ENCODE results near the gene ZYX. TPM values are rescaled to one million over a fixed set of nuclear protein-coding genes. Genes with fewer than 3 reads are reported as not detected.

ZYX gene
- total and polyA plus RNA-seq, 9 of the 15 experiments (the other 6 are each of a cell fraction or from before 2014, with no cell fraction given) = 1.8 to 130 (median 15.7) TPM

DNA sequence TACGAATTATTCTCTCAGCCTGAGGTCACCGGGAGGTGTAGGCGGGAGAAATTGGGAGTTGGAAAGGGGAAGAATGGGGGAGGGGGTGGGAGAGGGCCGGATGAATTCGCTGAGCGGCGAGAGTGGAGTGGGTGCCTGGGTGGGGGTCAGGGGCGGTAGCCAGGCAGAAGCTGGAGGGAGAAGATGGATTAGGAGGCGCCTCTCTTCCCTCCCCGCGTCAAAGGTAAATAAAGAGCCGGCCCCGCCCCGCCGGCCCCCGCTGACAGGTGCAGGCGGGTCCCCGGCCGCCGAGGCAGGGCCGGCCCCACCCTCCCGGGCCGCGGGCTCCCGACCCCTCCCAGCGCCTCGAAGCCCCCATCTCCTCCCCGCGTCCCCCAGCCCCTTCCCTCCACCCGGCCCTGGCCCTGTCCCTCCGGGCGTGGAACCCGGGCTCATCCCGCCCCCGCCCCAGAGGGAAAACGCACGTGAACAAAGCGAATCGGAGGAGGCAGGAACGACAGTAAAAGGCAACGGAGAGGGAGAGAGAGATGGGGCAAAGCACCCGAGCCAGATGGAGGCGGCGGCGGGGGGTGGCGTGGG, 19.5 kb upstream of the ZYX start:
- ChIA-PET CTCF (ENCODE audit: low intra/inter-chr PET ratio) (no interaction called here), POLR2A (no interaction called here)
- peaks cover 3% of the 10 kb centered on the region for H3K9me1 ChIP-seq (ENCODE audit: control insufficient read depth, insufficient read depth, low read length)
- H3K4me1 ChIP-seq (replicated peaks in 1 of 2; ENCODE audit: control insufficient read depth in 2 of 2, insufficient read depth in 2 of 2, low read length in 2 of 2) = peaks cover 0 to 17% of the 10 kb centered on the region in 2 experiments; a peak in 2 of 5 replicates
- intact Hi-C loops (cut with micrococcal nuclease) = no loop called here
- peaks cover 75 to 79% of the 10 kb centered on the region in 2 experiments for H3K27me3 ChIP-seq (ENCODE audit: control insufficient read depth in 2 of 2, insufficient read depth in 2 of 2, low read length in 2 of 2)
- no peak overlapping the region for H3K9ac ChIP-seq (ENCODE audit: insufficient read depth in 1 of 2, low read depth in 2 of 2, low read length in 2 of 2)
- H3K4me3 ChIP-seq = no peak overlapping the region
- ATAC-seq (no peak), DNase-seq (ENCODE audit: extremely low read depth in 1 of 4, low spot score in 3 of 4) (peak in 1 of 4 experiments; percentile 50), FAIRE-seq (no peak)
- TF ChIP-seq KDM1A (IDR thresholded peaks at IDR 0.05) = peak in 1 of 2 experiments; percentile 36; a peak in 1 of 4 replicates
- TF ChIP-seq CEBPB (tag; IDR thresholded peaks at IDR 0.05) = no peak
- no peak for TF ChIP-seq SRSF3 (IDR thresholded peaks at IDR 0.05; ENCODE audit: insufficient read depth, low read length)
- no peak overlapping the region for H3K4me2 ChIP-seq (ENCODE audit: insufficient read depth, low read length)
- no peaks in the 10 kb centered on the region for H3K9me3 ChIP-seq (replicated peaks; ENCODE audit: control insufficient read depth, insufficient read depth, low read depth, low read length)
- no peak overlapping the region for H2AFZ ChIP-seq (ENCODE audit: low read depth, low read length)
- no peak overlapping the region for H3K27ac ChIP-seq (ENCODE audit: extremely low read depth, low read depth, low read length)
- no peaks in the 10 kb centered on the region for H3K36me3 ChIP-seq (ENCODE audit: control insufficient read depth, insufficient read depth, low read length)
- no peaks in the 10 kb centered on the region for H3K79me2 ChIP-seq (ENCODE audit: control insufficient read depth, insufficient read depth, low read length)
- H4K20me1 ChIP-seq (replicated peaks; ENCODE audit: control insufficient read depth, insufficient read depth, low read length) = peaks cover 9% of the 10 kb centered on the region; the same call in 1 of the 2 replicates
- no TSS peak for BruUV-seq (replicated peaks)
- 6% methylated on average over 19 of the region's 46 CpGs for WGBS (ENCODE audit: insufficient coverage, low coverage, missing lambda C conversion rate)
- in situ Hi-C loops (cut with MboI) = no loop called here

DNA sequence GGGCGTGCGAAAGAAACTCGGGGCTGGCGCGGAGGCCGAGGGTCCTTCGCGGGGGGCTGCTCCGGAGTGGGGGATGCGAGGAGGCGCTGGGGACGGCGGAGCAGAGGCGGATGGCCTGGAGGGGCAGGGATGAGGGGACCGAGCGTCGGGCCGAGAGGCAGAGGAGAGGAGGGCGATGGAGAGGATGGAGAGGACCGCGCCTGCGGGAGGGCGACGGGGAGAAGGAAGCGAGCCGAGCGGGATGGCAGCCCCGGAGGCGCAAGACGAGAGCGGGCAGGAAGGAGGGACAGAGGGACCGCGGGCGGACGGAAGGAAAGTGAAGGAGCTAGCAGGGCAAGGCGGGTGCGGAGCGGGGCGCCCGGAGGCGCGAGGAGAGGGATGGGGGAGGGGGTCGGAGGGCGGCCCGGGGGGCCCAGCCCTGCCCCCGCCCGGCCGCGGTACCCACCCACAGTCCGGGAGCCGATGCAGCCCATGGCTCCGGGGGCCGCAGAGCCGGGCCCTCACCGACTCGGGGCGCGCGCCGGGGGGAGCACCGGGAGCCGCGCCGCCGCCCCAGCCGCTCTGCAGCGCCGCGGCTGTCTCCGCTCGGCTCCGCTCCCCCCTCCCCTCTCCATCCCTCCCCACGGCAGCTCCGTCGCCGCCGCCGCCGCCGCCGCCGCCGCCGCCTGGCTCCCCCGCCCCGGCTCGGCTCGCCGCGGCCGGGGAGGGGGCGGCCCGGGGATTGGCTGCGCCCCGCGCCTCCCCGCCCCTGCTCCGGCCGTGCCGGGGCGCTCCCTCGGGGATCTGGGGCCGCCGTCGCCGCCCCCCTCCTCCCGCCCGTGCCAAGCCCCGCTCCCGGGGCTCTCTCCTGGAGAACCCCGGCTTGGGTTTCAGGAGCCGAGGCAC, 18.8 kb upstream of the ZYX start, which contains the start of gene FAM131B:
Gene FAM131B (minus strand): TSS at position 583 of the 885 bp plus-strand sequence. CDS start 110 bp downstream, at position 473.
- TF ChIP-seq SRF (CRISPR knock-in tag; IDR thresholded peaks at IDR 0.05) = no peak
- TF ChIP-seq ZNF263 (CRISPR knock-in tag; IDR thresholded peaks at IDR 0.05; ENCODE audit: borderline replicate concordance) = peak; percentile 47
- no peak for TF ChIP-seq NONO (IDR thresholded peaks at IDR 0.05; ENCODE audit: low read depth in 2 of 2, low read length in 1 of 2)
- TF ChIP-seq EZH2 (IDR thresholded peaks at IDR 0.05; ENCODE audit: borderline replicate concordance, low read depth, low read length) = peak; percentile 81; the same call in 1 of the 2 replicates
- TF ChIP-seq, protein P1, sequence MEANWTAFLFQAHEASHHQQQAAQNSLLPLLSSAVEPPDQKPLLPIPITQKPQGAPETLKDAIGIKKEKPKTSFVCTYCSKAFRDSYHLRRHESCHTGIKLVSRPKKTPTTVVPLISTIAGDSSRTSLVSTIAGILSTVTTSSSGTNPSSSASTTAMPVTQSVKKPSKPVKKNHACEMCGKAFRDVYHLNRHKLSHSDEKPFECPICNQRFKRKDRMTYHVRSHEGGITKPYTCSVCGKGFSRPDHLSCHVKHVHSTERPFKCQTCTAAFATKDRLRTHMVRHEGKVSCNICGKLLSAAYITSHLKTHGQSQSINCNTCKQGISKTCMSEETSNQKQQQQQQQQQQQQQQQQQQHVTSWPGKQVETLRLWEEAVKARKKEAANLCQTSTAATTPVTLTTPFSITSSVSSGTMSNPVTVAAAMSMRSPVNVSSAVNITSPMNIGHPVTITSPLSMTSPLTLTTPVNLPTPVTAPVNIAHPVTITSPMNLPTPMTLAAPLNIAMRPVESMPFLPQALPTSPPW (CRISPR knock-in tag; IDR thresholded peaks at IDR 0.05) = 0 out of 2 replicates have a peak, but pooled peaks have one; percentile 22
- no peak for TF ChIP-seq ZNF347 (CRISPR knock-in tag; IDR thresholded peaks at IDR 0.05; ENCODE audit: low read depth)
- H3K9ac ChIP-seq (ENCODE audit: insufficient read depth in 1 of 2, low read depth in 2 of 2, low read length in 2 of 2) = no peak within 1 kb of the TSS
- no TSS peak for BruUV-seq (replicated peaks)
- H3K36me3 ChIP-seq (ENCODE audit: control insufficient read depth, insufficient read depth, low read length) = no peaks in the 10 kb centered on the region
- peaks cover 0 to 17% of the 10 kb centered on the region in 2 experiments; a peak in 2 of 5 replicates for H3K4me1 ChIP-seq (replicated peaks in 1 of 2; ENCODE audit: control insufficient read depth in 2 of 2, insufficient read depth in 2 of 2, low read length in 2 of 2)
- no peak within 1 kb of the TSS for H3K27ac ChIP-seq (ENCODE audit: extremely low read depth, low read depth, low read length)
- POLR2A ChIA-PET = no interaction called here
- ATAC-seq (peak; percentile 32), DNase-seq (ENCODE audit: extremely low read depth in 1 of 4, low spot score in 3 of 4) (peak in 3 of 4 experiments; percentile 49 to 80 (median 76)), FAIRE-seq (no peak)
- no peak within 1 kb of the TSS for H2AFZ ChIP-seq (ENCODE audit: low read depth, low read length)
- 12% methylated on average over 29 of the region's 112 CpGs for WGBS (ENCODE audit: insufficient coverage, low coverage, missing lambda C conversion rate)
- peaks cover 9% of the 10 kb centered on the region; the same call in 1 of the 2 replicates for H4K20me1 ChIP-seq (replicated peaks; ENCODE audit: control insufficient read depth, insufficient read depth, low read length)
- H3K4me3 ChIP-seq = no peak within 1 kb of the TSS
- in situ Hi-C loops (cut with MboI) = no loop called here
- peaks cover 76 to 85% of the 10 kb centered on the region in 2 experiments for H3K27me3 ChIP-seq (ENCODE audit: control insufficient read depth in 2 of 2, insufficient read depth in 2 of 2, low read length in 2 of 2)
- intact Hi-C loops (cut with micrococcal nuclease) = no loop called here
- H3K9me3 ChIP-seq (replicated peaks; ENCODE audit: control insufficient read depth, insufficient read depth, low read depth, low read length) = no peaks in the 10 kb centered on the region
- peaks cover 3% of the 10 kb centered on the region for H3K9me1 ChIP-seq (ENCODE audit: control insufficient read depth, insufficient read depth, low read length)
- no peaks in the 10 kb centered on the region for H3K79me2 ChIP-seq (ENCODE audit: control insufficient read depth, insufficient read depth, low read length)
- H3K4me2 ChIP-seq (ENCODE audit: insufficient read depth, low read length) = no peak within 1 kb of the TSS
- CTCF ChIA-PET (ENCODE audit: low intra/inter-chr PET ratio) = no interaction called here

Measured in K562 (cell line).